ENCODE measurements around the gene MYO3B.
"Not testable (repeated sequence)": the region's sequence is repeated elsewhere in the genome, so short reads cannot be mapped to it uniquely, and the experiment has no call there.

The MYO3B gene

GRCh38 chr2:170255971-170256370, 78.0 kb downstream of the MYO3B start:
- in situ Hi-C loops (cut with MboI; ENCODE audit: low sequenced_read_pairs), result no loop called here

GRCh38 chr2:170258382-170258781, 80.4 kb downstream of the MYO3B start:
- in situ Hi-C loops (cut with MboI; ENCODE audit: low sequenced_read_pairs), result no loop called here

- in situ Hi-C loops (cut with MboI; ENCODE audit: low sequenced_read_pairs), result no loop called here
Measured at GRCh38 chr2:170260188-170260587, 82.2 kb downstream of the MYO3B start.

- in situ Hi-C loops (cut with MboI; ENCODE audit: low sequenced_read_pairs), result no loop called here
Measured at GRCh38 chr2:170261566-170261965, 83.6 kb downstream of the MYO3B start.

GRCh38 chr2:170262343-170262742, 84.4 kb downstream of the MYO3B start:
- in situ Hi-C loops (cut with MboI; ENCODE audit: low sequenced_read_pairs), result no loop called here

- in situ Hi-C loops (cut with MboI; ENCODE audit: low sequenced_read_pairs), result no loop called here
Measured at GRCh38 chr2:170262806-170263205, 84.9 kb downstream of the MYO3B start.

GRCh38 chr2:170263728-170264521, 86.0 kb downstream of the MYO3B start:
- in situ Hi-C loops (cut with MboI; ENCODE audit: low sequenced_read_pairs), result not testable (repeated sequence)

GRCh38 chr2:170264522-170264860, 86.5 kb downstream of the MYO3B start:
- in situ Hi-C loops (cut with MboI; ENCODE audit: low sequenced_read_pairs), result no loop called here

GRCh38 chr2:170264865-170265264, 86.9 kb downstream of the MYO3B start:
- in situ Hi-C loops (cut with MboI; ENCODE audit: low sequenced_read_pairs), result no loop called here

- in situ Hi-C loops (cut with MboI; ENCODE audit: low sequenced_read_pairs), result no loop called here
Measured at GRCh38 chr2:170265321-170265720, 87.4 kb downstream of the MYO3B start.

GRCh38 chr2:170266358-170266757, 88.4 kb downstream of the MYO3B start:
- in situ Hi-C loops (cut with MboI; ENCODE audit: low sequenced_read_pairs), result no loop called here

GRCh38 chr2:170267071-170267470, 89.1 kb downstream of the MYO3B start:
- in situ Hi-C loops (cut with MboI; ENCODE audit: low sequenced_read_pairs), result no loop called here

- in situ Hi-C loops (cut with MboI; ENCODE audit: low sequenced_read_pairs), result no loop called here
Measured at GRCh38 chr2:170270278-170270864, 92.4 kb downstream of the MYO3B start.

- in situ Hi-C loops (cut with MboI; ENCODE audit: low sequenced_read_pairs), result no loop called here
Measured at GRCh38 chr2:170271340-170271739, 93.4 kb downstream of the MYO3B start.

GRCh38 chr2:170276056-170276455, 98.1 kb downstream of the MYO3B start:
- in situ Hi-C loops (cut with MboI; ENCODE audit: low sequenced_read_pairs), result no loop called here

GRCh38 chr2:170276925-170277629, 99.1 kb downstream of the MYO3B start:
- in situ Hi-C loops (cut with MboI; ENCODE audit: low sequenced_read_pairs), result no loop called here

GRCh38 chr2:170277951-170278350, 100.0 kb downstream of the MYO3B start:
- in situ Hi-C loops (cut with MboI; ENCODE audit: low sequenced_read_pairs), result no loop called here

- in situ Hi-C loops (cut with MboI; ENCODE audit: low sequenced_read_pairs), result not testable (repeated sequence)
Measured at GRCh38 chr2:170279615-170280014, 101.7 kb downstream of the MYO3B start.

GRCh38 chr2:170282851-170283250, 104.9 kb downstream of the MYO3B start:
- in situ Hi-C loops (cut with MboI; ENCODE audit: low sequenced_read_pairs), result no loop called here

GRCh38 chr2:170284205-170284604, 106.3 kb downstream of the MYO3B start:
- in situ Hi-C loops (cut with MboI; ENCODE audit: low sequenced_read_pairs), result no loop called here

- in situ Hi-C loops (cut with MboI; ENCODE audit: low sequenced_read_pairs), result no loop called here
Measured at GRCh38 chr2:170288859-170289258, 110.9 kb downstream of the MYO3B start.

- in situ Hi-C loops (cut with MboI; ENCODE audit: low sequenced_read_pairs), result no loop called here
Measured at GRCh38 chr2:170291474-170291873, 113.5 kb downstream of the MYO3B start.
